ENCODE measurements around the gene RBPJL. TPM values are rescaled to one million over a fixed set of nuclear protein-coding genes. Genes with fewer than 3 reads are reported as not detected.

Gene RBPJL
- total RNA-seq, 2 experiments from 2014 or later: not detected

- 0 out of 2 replicates have a peak, but pooled peaks cover 3% of the 10 kb centered on the region for H4K20me1 ChIP-seq (ENCODE audit: insufficient read depth, low read length)
- ChIA-PET POLR2A (no interaction called here), CTCF (ENCODE audit: unreplicated experiment) (interaction anchor here (0.6 kb wide), 1 partner anchor 791 kb away, joined by 3 read pairs; no protein-coding TSS in a partner anchor)
- DNase-seq (ENCODE audit: low spot score): no peak
- H3K4me1 ChIP-seq (ENCODE audit: insufficient read depth, low read length, poor library complexity, severe bottlenecking): peaks cover 5% of the 10 kb centered on the region
- no peak for TF ChIP-seq EZH2phosphoT487 (IDR thresholded peaks at IDR 0.05; ENCODE audit: borderline replicate concordance, low read depth, low read length)
- no peak for TF ChIP-seq CTCF (conservative IDR thresholded peaks at IDR 0.05; ENCODE audit: low read length)
- intact Hi-C loops (cut with micrococcal nuclease; ENCODE audit: unreplicated experiment): no loop called here
- H2AFZ ChIP-seq (ENCODE audit: low read length): no peak overlapping the region
- no peaks in the 10 kb centered on the region for H3K9me3 ChIP-seq (ENCODE audit: low read length)
- no peaks in the 10 kb centered on the region for H3K36me3 ChIP-seq (ENCODE audit: insufficient read depth, low read length)
- no peak overlapping the region for H3K27ac ChIP-seq (ENCODE audit: low read depth, low read length, poor library complexity, severe bottlenecking)
- no peak overlapping the region for H3K4me3 ChIP-seq (ENCODE audit: low read depth, low read length, poor library complexity, severe bottlenecking)
- BruUV-seq (replicated peaks): no TSS peak
- peaks cover 6% of the 10 kb centered on the region; the same call in 1 of the 2 replicates for H3K79me2 ChIP-seq (ENCODE audit: insufficient read depth, low read depth, low read length)
- no peak overlapping the region for H3K4me2 ChIP-seq (ENCODE audit: low read length)
- H3K9me2 ChIP-seq (ENCODE audit: insufficient read depth, low read length): no peaks in the 10 kb centered on the region
Observed at GRCh38 chr20:45359069-45359405, 52.4 kb downstream of the RBPJL start.

- H3K79me2 ChIP-seq (ENCODE audit: insufficient read depth, low read depth, low read length): peaks cover 8% of the 10 kb centered on the region; the same call in 1 of the 2 replicates
- no peak overlapping the region for H3K27ac ChIP-seq (ENCODE audit: low read depth, low read length, poor library complexity, severe bottlenecking)
- H3K4me3 ChIP-seq (ENCODE audit: low read depth, low read length, poor library complexity, severe bottlenecking): no peak overlapping the region
- no peaks in the 10 kb centered on the region for H3K9me3 ChIP-seq (ENCODE audit: low read length)
- TF ChIP-seq CTCF (conservative IDR thresholded peaks at IDR 0.05; ENCODE audit: low read length) (no peak), EZH2phosphoT487 (IDR thresholded peaks at IDR 0.05; ENCODE audit: borderline replicate concordance, low read depth, low read length) (no peak)
- H3K36me3 ChIP-seq (ENCODE audit: insufficient read depth, low read length): no peaks in the 10 kb centered on the region
- no peak overlapping the region for H3K4me2 ChIP-seq (ENCODE audit: low read length)
- H3K9me2 ChIP-seq (ENCODE audit: insufficient read depth, low read length): no peaks in the 10 kb centered on the region
- DNase-seq (ENCODE audit: low spot score): no peak
- intact Hi-C loops (cut with micrococcal nuclease; ENCODE audit: unreplicated experiment): loop anchor here (5.0 kb wide), 1 partner anchor 413 kb away; no protein-coding TSS in a partner anchor
- CTCF ChIA-PET (ENCODE audit: unreplicated experiment): interaction anchor here (0.6 kb wide), 1 partner anchor 791 kb away, joined by 3 read pairs; no protein-coding TSS in a partner anchor
- no TSS peak for BruUV-seq (replicated peaks)
- H2AFZ ChIP-seq (ENCODE audit: low read length): no peak overlapping the region
- H4K20me1 ChIP-seq (ENCODE audit: insufficient read depth, low read length): 0 out of 2 replicates have a peak, but pooled peaks cover 3% of the 10 kb centered on the region
- POLR2A ChIA-PET: no interaction called here
- H3K4me1 ChIP-seq (ENCODE audit: insufficient read depth, low read length, poor library complexity, severe bottlenecking): peaks cover 9% of the 10 kb centered on the region
Observed at GRCh38 chr20:45359406-45360148, 52.9 kb downstream of the RBPJL start.

- Histone ChIP-seq H3K4me3 (ENCODE audit: low read depth, low read length, poor library complexity, severe bottlenecking) (no peak overlapping the region), H3K27ac (ENCODE audit: low read depth, low read length, poor library complexity, severe bottlenecking) (no peak overlapping the region), H4K20me1 (ENCODE audit: insufficient read depth, low read length) (0 out of 2 replicates have a peak, but pooled peaks cover 3% of the 10 kb centered on the region), H2AFZ (ENCODE audit: low read length) (no peak overlapping the region), H3K79me2 (ENCODE audit: insufficient read depth, low read depth, low read length) (peaks cover 8% of the 10 kb centered on the region; the same call in 1 of the 2 replicates), H3K4me2 (ENCODE audit: low read length) (no peak overlapping the region), H3K9me2 (ENCODE audit: insufficient read depth, low read length) (no peaks in the 10 kb centered on the region), H3K36me3 (ENCODE audit: insufficient read depth, low read length) (peaks cover 21% of the 10 kb centered on the region), H3K9me3 (ENCODE audit: low read length) (no peaks in the 10 kb centered on the region), H3K4me1 (ENCODE audit: insufficient read depth, low read length, poor library complexity, severe bottlenecking) (peaks cover 31% of the 10 kb centered on the region)
- ChIA-PET CTCF (ENCODE audit: unreplicated experiment) (interaction anchor here (1.2 kb wide), 1 partner anchor 11 kb away, joined by 3 read pairs; no protein-coding TSS in a partner anchor), POLR2A (no interaction called here)
- BruUV-seq (replicated peaks): no TSS peak
- TF ChIP-seq CTCF (conservative IDR thresholded peaks at IDR 0.05; ENCODE audit: low read length) (no peak), EZH2phosphoT487 (IDR thresholded peaks at IDR 0.05; ENCODE audit: borderline replicate concordance, low read depth, low read length) (no peak)
- intact Hi-C loops (cut with micrococcal nuclease; ENCODE audit: unreplicated experiment): loop anchor here (1.0 to 5.0 kb wide), 3 partner anchors 76 to 411 kb away; no protein-coding TSS in a partner anchor
- no peak for DNase-seq (ENCODE audit: low spot score)
Observed at GRCh38 chr20:45361793-45362192, 55.2 kb downstream of the RBPJL start.

Data from OCI-LY7 (cell line).